Epithelial cell of esophagus (primary cell): Measurements from ENCODE around the gene EZH2.

Source experiments
- DNase-seq: peaks from one replicate; pipeline ENCODE4 v3.0.0; 2010; ENCODE audit warnings: low read depth
- H3K4me3 ChIP-seq: 2 replicates; pipeline ENCODE4 v1.5.1; 2011; ENCODE audit warnings: mild to moderate bottlenecking, low read length, control low read depth
- TF ChIP-seq, protein P1 (sequence below): IDR thresholded peaks from 2 replicates; pipeline ENCODE4 v1.5.1; 2011; ENCODE audit warnings: low read depth, mild to moderate bottlenecking, low read length, control low read depth, inconsistent platforms; ENCODE audit not compliant: insufficient read depth; ENCODE audit errors: missing control alignments

EZH2 gene

DNA sequence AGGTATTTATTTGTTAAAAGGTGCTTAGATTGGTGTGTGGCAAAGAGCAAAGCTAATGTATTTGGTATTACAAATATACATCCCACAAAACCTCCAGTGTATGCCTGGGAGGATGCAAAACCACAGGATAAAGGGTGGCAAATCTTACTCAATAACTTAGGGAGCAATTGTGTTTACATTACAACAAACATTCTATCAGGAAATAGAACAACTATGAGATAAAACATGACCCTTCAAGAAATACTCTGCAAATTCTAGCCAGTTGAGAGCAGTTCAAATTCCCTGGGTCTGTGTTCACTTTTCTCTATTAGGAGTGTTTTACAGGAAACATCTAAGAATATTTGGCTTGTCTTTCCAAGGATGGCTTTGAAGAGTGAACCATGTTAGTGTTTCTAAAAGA lies 120.5 kb downstream of the EZH2 start:
- TF ChIP-seq, protein P1, sequence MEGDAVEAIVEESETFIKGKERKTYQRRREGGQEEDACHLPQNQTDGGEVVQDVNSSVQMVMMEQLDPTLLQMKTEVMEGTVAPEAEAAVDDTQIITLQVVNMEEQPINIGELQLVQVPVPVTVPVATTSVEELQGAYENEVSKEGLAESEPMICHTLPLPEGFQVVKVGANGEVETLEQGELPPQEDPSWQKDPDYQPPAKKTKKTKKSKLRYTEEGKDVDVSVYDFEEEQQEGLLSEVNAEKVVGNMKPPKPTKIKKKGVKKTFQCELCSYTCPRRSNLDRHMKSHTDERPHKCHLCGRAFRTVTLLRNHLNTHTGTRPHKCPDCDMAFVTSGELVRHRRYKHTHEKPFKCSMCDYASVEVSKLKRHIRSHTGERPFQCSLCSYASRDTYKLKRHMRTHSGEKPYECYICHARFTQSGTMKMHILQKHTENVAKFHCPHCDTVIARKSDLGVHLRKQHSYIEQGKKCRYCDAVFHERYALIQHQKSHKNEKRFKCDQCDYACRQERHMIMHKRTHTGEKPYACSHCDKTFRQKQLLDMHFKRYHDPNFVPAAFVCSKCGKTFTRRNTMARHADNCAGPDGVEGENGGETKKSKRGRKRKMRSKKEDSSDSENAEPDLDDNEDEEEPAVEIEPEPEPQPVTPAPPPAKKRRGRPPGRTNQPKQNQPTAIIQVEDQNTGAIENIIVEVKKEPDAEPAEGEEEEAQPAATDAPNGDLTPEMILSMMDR = no peak
- no peak overlapping the region for H3K4me3 ChIP-seq
- no peak for DNase-seq

DNA sequence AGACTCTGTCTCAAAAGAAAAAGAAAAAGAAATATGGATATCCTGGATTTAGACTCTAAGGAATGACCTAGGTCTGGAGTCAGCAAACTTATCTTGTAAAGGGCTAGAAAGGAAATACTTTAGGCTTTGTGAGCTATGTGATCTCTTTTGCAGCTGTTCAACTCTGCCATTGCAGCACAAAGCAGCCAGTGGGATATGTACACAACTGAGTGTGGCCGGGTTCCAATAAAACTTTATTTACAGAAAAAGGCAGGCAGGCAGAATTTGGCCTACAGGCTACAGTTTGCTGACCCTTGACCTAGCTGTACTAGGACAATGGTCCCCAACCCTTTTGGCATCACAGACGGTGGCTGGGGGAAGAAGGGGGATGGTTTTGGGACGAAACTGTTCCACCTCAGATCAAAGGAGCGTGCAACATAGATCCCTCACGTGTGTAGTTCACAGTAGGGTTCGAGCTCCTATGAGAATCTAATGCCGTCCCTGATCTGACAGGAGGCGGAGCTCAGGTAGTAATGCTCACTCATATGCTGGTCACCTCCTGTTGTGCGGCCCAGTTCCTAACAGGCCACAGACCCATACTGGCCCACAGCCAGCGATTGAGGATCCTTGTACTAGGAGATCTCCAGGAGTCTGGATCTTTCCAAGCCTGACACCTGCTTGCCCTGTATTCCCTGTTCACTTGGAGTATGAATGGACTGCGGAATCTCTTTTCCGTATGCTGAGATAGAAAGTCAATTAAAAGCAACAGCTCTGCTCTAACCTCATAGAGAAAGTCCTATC lies 122.4 kb downstream of the EZH2 start:
- DNase-seq = no peak
- TF ChIP-seq, protein P1 = no peak

More for the DNA sequence above, 122.4 kb downstream of the EZH2 start:
- no peak overlapping the region for H3K4me3 ChIP-seq
